HepG2 (cell line): ENCODE measurements around the gene CDK2. TPM values are rescaled to one million over a fixed set of nuclear protein-coding genes. Genes with fewer than 3 reads are reported as not detected.
A peak's percentile ranks its signal among the peaks of the same experiment; 100 is the strongest.

Experiments
- ATAC-seq: fragments of 200-7000 bp; cut with Tn5 transposase; 3 replicates; pipeline ENCODE4 v1.9.1; 2020; ENCODE audit warnings: mild to moderate bottlenecking, moderate library complexity
- BruUV-seq: library from RNA; stranded (reverse); fragments of 400-500 nt; replicated peaks from 2 replicates; lab custom pipeline; 2021; lab: Mats Ljungman, UMichigan
- CTCF ChIA-PET: fragments of 300-600 bp; formaldehyde crosslinking; extraction: SDS; loops from one replicate; lab custom pipeline; 2021; ENCODE audit warnings: low total read pairs, inconsistent platforms, low intra/inter-chr PET ratio; lab: Yijun Ruan, JAX
- POLR2A ChIA-PET: fragments of 350-600 bp; sonication (Branson Sonifier 250); formaldehyde crosslinking; loops from one replicate; lab custom pipeline; 2020; ENCODE audit warnings: antibody characterized with exemption, inconsistent platforms; lab: Yijun Ruan, JAX
- DNase-seq: peaks from one replicate; pipeline ENCODE4 v3.0.0-alpha.2; 2015; ENCODE audit warnings: low spot score
- FAIRE-seq: peaks from 3 replicates; lab custom pipeline; 2011; peaks lifted over from hg19 to GRCh38; lab: Jason Lieb, UNC
- H2AFZ ChIP-seq: one replicate; pipeline ENCODE4 v1.6.1; 2011; ENCODE audit warnings: low read length, inconsistent platforms
- H3K27ac ChIP-seq: fragments of 300-600 bp; 3 replicates; pipeline ENCODE4 v1.8.0; 2011; ENCODE audit warnings: mixed run types, mild to moderate bottlenecking, mixed read lengths, low read length, inconsistent platforms; ENCODE audit not compliant: insufficient read depth; ENCODE audit errors: extremely low read length
- H3K27me3 ChIP-seq, 2 experiments: fragments of 200-600 bp in 1 of 2; 2 replicates in 1 of 2; 3 replicates in 1 of 2; pipeline versions ENCODE4 v1.6.0 to v1.8.0; 2011; ENCODE audit warnings: low read length in 2 of 2, mild to moderate bottlenecking in 2 of 2, moderate library complexity in 2 of 2, inconsistent platforms in 1 of 2; ENCODE audit not compliant: insufficient read depth in 2 of 2, control insufficient read depth in 1 of 2
- H3K36me3 ChIP-seq, 2 experiments: fragments of 200-600 bp in 1 of 2; replicated peaks in 1 of 2; 2 replicates in 1 of 2; 3 replicates in 1 of 2; pipeline versions ENCODE4 v1.5.1 to v1.8.0; 2011; ENCODE audit warnings: low read length in 2 of 2, inconsistent platforms in 1 of 2; ENCODE audit not compliant: insufficient read depth in 2 of 2, control insufficient read depth in 1 of 2
- H3K4me1 ChIP-seq: 2 replicates; pipeline ENCODE4 v1.5.1; 2012; ENCODE audit warnings: low read length, inconsistent platforms; ENCODE audit not compliant: insufficient read depth
- H3K4me2 ChIP-seq: 2 replicates; pipeline ENCODE4 v1.6.0; 2011; ENCODE audit warnings: low read depth, low read length, inconsistent platforms
- H3K4me3 ChIP-seq, 3 experiments: fragments of 200-600 bp in 1 of 3; sonication (generic), shearing (Covaris generic) in 1 of 3; replicated peaks in 1 of 3; 2 replicates each; pipeline ENCODE4 v1.5.1; 2011 to 2016; ENCODE audit warnings: low read length in 3 of 3, inconsistent platforms in 2 of 3, low read depth in 2 of 3, mild to moderate bottlenecking in 2 of 3, control low read depth in 1 of 3, mixed read lengths in 1 of 3; ENCODE audit not compliant: insufficient read depth in 1 of 3
- H3K79me2 ChIP-seq: one replicate; pipeline ENCODE4 v1.6.1; 2011; ENCODE audit warnings: low read length, inconsistent platforms; ENCODE audit not compliant: insufficient read depth
- H3K9ac ChIP-seq: 2 replicates; pipeline ENCODE4 v1.6.0; 2011; ENCODE audit warnings: mild to moderate bottlenecking, low read depth, low read length, inconsistent platforms; ENCODE audit not compliant: insufficient read depth
- H3K9me3 ChIP-seq: 2 replicates; pipeline ENCODE4 v1.5.1; 2012; ENCODE audit warnings: mild to moderate bottlenecking, low read length
- H4K20me1 ChIP-seq: 2 replicates; pipeline ENCODE4 v1.6.0; 2011; ENCODE audit warnings: inconsistent platforms, mild to moderate bottlenecking, low read length, moderate library complexity; ENCODE audit not compliant: insufficient read depth
- AHR ChIP-seq: IDR thresholded peaks from 2 replicates; pipeline ENCODE4 v1.6.1; 2018; ENCODE audit warnings: missing genetic modification reagents, missing compliant biosample characterization
- ATF3 ChIP-seq: sonication (generic); formaldehyde crosslinking; IDR thresholded peaks from 2 replicates; pipeline ENCODE4 v1.4.0; 2020; ENCODE audit warnings: missing genetic modification reagents
- CCAR2 ChIP-seq: fragments of 200-400 bp; formaldehyde crosslinking; optimal IDR thresholded peaks from 2 replicates; pipeline ENCODE3; 2018; ENCODE audit warnings: low read depth, mild to moderate bottlenecking, low read length, moderate library complexity
- CSRNP1 ChIP-seq: sonication (generic); formaldehyde crosslinking; IDR thresholded peaks from 2 replicates; pipeline ENCODE4 v1.8.1; 2023; ENCODE audit warnings: mild to moderate bottlenecking, missing genetic modification reagents
- FOXP1 ChIP-seq, 2 experiments: fragments of 450-650 bp in 1 of 2; IDR thresholded peaks; 2 replicates each; pipeline ENCODE4 v1.6.1; 2017 to 2018; ENCODE audit warnings: antibody characterized with exemption in 1 of 2
- HNF4A ChIP-seq: sonication (generic); formaldehyde crosslinking; IDR thresholded peaks from 2 replicates; pipeline ENCODE4 v1.4.0; 2020; ENCODE audit warnings: missing genetic modification reagents
- MTF1 ChIP-seq: sonication (generic); formaldehyde crosslinking; IDR thresholded peaks from 2 replicates; pipeline ENCODE4 v1.5.0; 2020; ENCODE audit warnings: missing genetic modification reagents
- NFE2L1 ChIP-seq: sonication (generic); formaldehyde crosslinking; IDR thresholded peaks from 2 replicates; pipeline ENCODE4 v1.4.0; 2020; ENCODE audit warnings: missing genetic modification reagents, mild to moderate bottlenecking, borderline replicate concordance
- NR2C2 ChIP-seq: sonication (generic); formaldehyde crosslinking; IDR thresholded peaks from 2 replicates; pipeline ENCODE4 v1.4.0; 2020; ENCODE audit warnings: missing genetic modification reagents, mild to moderate bottlenecking, moderate library complexity, borderline replicate concordance
- ONECUT2 ChIP-seq: sonication (generic); formaldehyde crosslinking; IDR thresholded peaks from 2 replicates; pipeline ENCODE4 v1.4.0; 2020; ENCODE audit warnings: missing genetic modification reagents
- ZNF101 ChIP-seq: sonication (generic); formaldehyde crosslinking; IDR thresholded peaks from 2 replicates; pipeline ENCODE4 v1.4.0; 2020; ENCODE audit warnings: mild to moderate bottlenecking, low read depth, missing genetic modification reagents, borderline replicate concordance
- ZNF143 ChIP-seq: sonication (generic); formaldehyde crosslinking; IDR thresholded peaks from 2 replicates; pipeline ENCODE4 v1.4.0; 2020; ENCODE audit warnings: missing genetic modification reagents
- ZNF17 ChIP-seq: sonication (generic); formaldehyde crosslinking; IDR thresholded peaks from 2 replicates; pipeline ENCODE4 v1.5.0; 2020; ENCODE audit warnings: mild to moderate bottlenecking, missing genetic modification reagents
- ZNF24 ChIP-seq: fragments of 450-650 bp; IDR thresholded peaks from 2 replicates; pipeline ENCODE4 v1.6.1; 2017; ENCODE audit warnings: antibody characterized with exemption, mild to moderate bottlenecking
- ZNF546 ChIP-seq: sonication (generic); formaldehyde crosslinking; conservative IDR thresholded peaks from 2 replicates; pipeline ENCODE4 v1.8.1; 2023; ENCODE audit warnings: mild to moderate bottlenecking, missing genetic modification reagents
- WGBS: methylation state at CpG from one replicate; pipeline ENCODE4 v1.1.6; 2017; ENCODE audit warnings: low lambda C conversion rate; 5-methylcytosine and 5-hydroxymethylcytosine counted together
- in situ Hi-C: cut with HindIII; loops from 2 replicates; pipeline ENCODE4 v1.10.0; 2017; ENCODE audit warnings: low pct_unique_long_range_greater_than_20kb; ENCODE audit not compliant: extremely low pct_ligation_motif_present
- intact Hi-C: fragments of 100-400 bp; cut with micrococcal nuclease; formaldehyde crosslinking; loops from one replicate; pipeline ENCODE4 v1.10.0; 2022; ENCODE audit not compliant: unreplicated experiment
- polyA plus RNA-seq, 8 experiments: library from polyadenylated mRNA; depleted of rRNA in 3 of 8; stranded (reverse) in 7 of 8; unstranded in 1 of 8; fragments of >200 nt; fragmentation: Illumina TruSeq in 4 of 8; extraction: Trizol in 4 of 8; gene quantifications; 2 replicates each; pipeline versions ENCODE4 v1.2.1 to v1.2.3, GENCODE V29; 2011 to 2016; ENCODE audit warnings: low read depth in 4 of 8, missing spikeins in 1 of 8, mixed read lengths in 1 of 8; ENCODE audit not compliant: insufficient read depth in 1 of 8
- total RNA-seq, 5 experiments: library from RNA; depleted of rRNA; stranded (reverse); fragments of >200 nt; fragmentation: Illumina TruSeq; extraction: Trizol; gene quantifications; 2 replicates each; pipeline ENCODE4 v1.2.3, GENCODE V29; 2016; ENCODE audit warnings: low read depth in 1 of 5
- TF ChIP-seq, protein P1 (sequence below): sonication (generic); formaldehyde crosslinking; IDR thresholded peaks from 2 replicates; pipeline ENCODE4 v1.4.0; 2020; ENCODE audit warnings: mild to moderate bottlenecking, missing genetic modification reagents
- TF ChIP-seq, protein P2 (sequence below): sonication (generic); formaldehyde crosslinking; IDR thresholded peaks from 2 replicates; pipeline ENCODE4 v1.5.1; 2020; ENCODE audit warnings: mild to moderate bottlenecking, missing genetic modification reagents, moderate library complexity

The CDK2 gene
- total and polyA plus RNA-seq, 2 of the 13 experiments (the other 11 are each of a cell fraction or from before 2014, with no cell fraction given): 47.5 to 52.6 TPM

DNA sequence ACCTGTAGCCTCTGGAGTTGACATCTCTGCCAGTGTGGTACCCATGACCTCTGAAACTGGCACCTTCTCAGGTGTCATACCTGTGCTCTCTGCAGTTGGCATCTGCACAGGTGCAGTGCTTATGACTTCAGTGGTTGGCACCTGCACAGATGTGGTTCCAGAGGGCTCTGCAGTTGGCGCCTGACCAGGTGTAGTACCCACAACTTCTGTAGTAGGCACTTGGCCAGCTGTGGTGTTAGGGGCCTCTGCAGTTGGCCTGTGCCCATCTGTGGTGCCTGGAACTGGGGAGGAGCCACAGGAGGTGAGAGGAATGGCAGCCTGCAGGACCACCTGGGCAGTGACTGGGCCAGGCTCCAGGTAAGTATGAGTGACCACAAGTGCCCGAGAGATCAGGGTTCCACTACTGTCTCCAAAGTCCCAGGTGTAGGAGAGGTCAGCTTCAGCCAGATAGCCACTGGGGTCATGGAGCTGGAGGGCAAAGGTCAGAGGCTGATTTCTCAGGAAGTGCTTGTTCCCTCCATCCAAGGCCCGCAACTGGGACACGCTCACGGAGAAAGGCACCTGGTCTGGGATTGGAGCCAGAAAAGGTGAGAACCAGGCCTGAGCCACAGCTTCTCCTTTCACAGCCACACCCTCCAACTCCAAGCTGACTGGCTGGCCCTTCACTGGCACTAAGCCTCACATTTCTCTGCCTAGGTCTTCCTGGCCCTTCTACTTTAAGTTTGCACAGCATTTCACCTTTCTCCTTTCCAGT lies 9.3 kb upstream of the CDK2 start:
- in situ Hi-C loops (no loop called here), intact Hi-C loops (no loop called here)
- Histone ChIP-seq H3K9ac (no peak overlapping the region), H3K4me3 (no peak overlapping the region; a peak in 1 of 6 replicates), H3K4me1 (peaks cover 12% of the 10 kb centered on the region), H3K36me3 (no peaks in the 10 kb centered on the region), H3K27ac (no peak overlapping the region), H4K20me1 (no peaks in the 10 kb centered on the region), H2AFZ (no peak overlapping the region), H3K79me2 (no peaks in the 10 kb centered on the region), H3K4me2 (peak overlapping the region; percentile 37; the same call in 1 of the 2 replicates), H3K27me3 (no peaks in the 10 kb centered on the region), H3K9me3 (no peaks in the 10 kb centered on the region)
- no TSS peak for BruUV-seq
- CTCF ChIA-PET: no interaction called here
- WGBS: 26% methylated on average over 3 of the region's 5 CpGs
- ATAC-seq (peak; percentile 15; the same call in 1 of the 3 replicates), FAIRE-seq (no peak), DNase-seq (no peak)
- POLR2A ChIA-PET: interaction anchor here (0.7 to 4.9 kb wide), 2 partner anchors 17 to 27 kb away, joined by 3 to 23 read pairs; partner anchors contain the start of gene RAB5B
- TF ChIP-seq AHR (CRISPR knock-in tag) (no peak), NR2C2 (CRISPR knock-in tag) (peak; percentile 63), ZNF17 (no peak), MTF1 (CRISPR knock-in tag) (no peak), HNF4A (CRISPR knock-in tag) (peak; percentile 28; the same call in 1 of the 2 replicates), ONECUT2 (no peak), ZNF143 (CRISPR knock-in tag) (no peak), NFE2L1 (CRISPR knock-in tag) (no peak), ZNF546 (CRISPR knock-in tag) (no peak), FOXP1 (IDR thresholded peaks at IDR 0.05) (no peak), FOXP1 (CRISPR knock-in tag; IDR thresholded peaks at IDR 0.05) (no peak), ZNF24 (no peak), ATF3 (CRISPR knock-in tag) (no peak), CSRNP1 (CRISPR knock-in tag) (no peak), CCAR2 (no peak), ZNF101 (no peak)
- TF ChIP-seq, protein P1, sequence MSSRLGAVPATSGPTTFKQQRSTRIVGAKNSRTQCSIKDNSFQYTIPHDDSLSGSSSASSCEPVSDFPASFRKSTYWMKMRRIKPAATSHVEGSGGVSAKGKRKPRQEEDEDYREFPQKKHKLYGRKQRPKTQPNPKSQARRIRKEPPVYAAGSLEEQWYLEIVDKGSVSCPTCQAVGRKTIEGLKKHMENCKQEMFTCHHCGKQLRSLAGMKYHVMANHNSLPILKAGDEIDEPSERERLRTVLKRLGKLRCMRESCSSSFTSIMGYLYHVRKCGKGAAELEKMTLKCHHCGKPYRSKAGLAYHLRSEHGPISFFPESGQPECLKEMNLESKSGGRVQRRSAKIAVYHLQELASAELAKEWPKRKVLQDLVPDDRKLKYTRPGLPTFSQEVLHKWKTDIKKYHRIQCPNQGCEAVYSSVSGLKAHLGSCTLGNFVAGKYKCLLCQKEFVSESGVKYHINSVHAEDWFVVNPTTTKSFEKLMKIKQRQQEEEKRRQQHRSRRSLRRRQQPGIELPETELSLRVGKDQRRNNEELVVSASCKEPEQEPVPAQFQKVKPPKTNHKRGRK: no peak
- TF ChIP-seq, protein P2, sequence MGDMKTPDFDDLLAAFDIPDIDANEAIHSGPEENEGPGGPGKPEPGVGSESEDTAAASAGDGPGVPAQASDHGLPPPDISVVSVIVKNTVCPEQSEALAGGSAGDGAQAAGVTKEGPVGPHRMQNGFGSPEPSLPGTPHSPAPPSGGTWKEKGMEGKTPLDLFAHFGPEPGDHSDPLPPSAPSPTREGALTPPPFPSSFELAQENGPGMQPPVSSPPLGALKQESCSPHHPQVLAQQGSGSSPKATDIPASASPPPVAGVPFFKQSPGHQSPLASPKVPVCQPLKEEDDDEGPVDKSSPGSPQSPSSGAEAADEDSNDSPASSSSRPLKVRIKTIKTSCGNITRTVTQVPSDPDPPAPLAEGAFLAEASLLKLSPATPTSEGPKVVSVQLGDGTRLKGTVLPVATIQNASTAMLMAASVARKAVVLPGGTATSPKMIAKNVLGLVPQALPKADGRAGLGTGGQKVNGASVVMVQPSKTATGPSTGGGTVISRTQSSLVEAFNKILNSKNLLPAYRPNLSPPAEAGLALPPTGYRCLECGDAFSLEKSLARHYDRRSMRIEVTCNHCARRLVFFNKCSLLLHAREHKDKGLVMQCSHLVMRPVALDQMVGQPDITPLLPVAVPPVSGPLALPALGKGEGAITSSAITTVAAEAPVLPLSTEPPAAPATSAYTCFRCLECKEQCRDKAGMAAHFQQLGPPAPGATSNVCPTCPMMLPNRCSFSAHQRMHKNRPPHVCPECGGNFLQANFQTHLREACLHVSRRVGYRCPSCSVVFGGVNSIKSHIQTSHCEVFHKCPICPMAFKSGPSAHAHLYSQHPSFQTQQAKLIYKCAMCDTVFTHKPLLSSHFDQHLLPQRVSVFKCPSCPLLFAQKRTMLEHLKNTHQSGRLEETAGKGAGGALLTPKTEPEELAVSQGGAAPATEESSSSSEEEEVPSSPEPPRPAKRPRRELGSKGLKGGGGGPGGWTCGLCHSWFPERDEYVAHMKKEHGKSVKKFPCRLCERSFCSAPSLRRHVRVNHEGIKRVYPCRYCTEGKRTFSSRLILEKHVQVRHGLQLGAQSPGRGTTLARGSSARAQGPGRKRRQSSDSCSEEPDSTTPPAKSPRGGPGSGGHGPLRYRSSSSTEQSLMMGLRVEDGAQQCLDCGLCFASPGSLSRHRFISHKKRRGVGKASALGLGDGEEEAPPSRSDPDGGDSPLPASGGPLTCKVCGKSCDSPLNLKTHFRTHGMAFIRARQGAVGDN: peak; percentile 22; the same call in 1 of the 2 replicates
